Stimulated activated CD8-positive, alpha-beta memory T cell treated with anti-CD3 and anti-CD28 coated beads, Interleukin-7, amount 100 ng/mL, for 24 hours (primary cell): ENCODE measurements around the gene RBM44.
"Not testable (repeated sequence)": the region's sequence is repeated elsewhere in the genome, so short reads cannot be mapped to it uniquely, and the experiment has no call there.

Experiments used
- DNase-seq: peaks from one replicate; pipeline ENCODE4 v3.0.0-alpha.2; 2020; ENCODE audit warnings: low read depth

RBM44 gene

DNA sequence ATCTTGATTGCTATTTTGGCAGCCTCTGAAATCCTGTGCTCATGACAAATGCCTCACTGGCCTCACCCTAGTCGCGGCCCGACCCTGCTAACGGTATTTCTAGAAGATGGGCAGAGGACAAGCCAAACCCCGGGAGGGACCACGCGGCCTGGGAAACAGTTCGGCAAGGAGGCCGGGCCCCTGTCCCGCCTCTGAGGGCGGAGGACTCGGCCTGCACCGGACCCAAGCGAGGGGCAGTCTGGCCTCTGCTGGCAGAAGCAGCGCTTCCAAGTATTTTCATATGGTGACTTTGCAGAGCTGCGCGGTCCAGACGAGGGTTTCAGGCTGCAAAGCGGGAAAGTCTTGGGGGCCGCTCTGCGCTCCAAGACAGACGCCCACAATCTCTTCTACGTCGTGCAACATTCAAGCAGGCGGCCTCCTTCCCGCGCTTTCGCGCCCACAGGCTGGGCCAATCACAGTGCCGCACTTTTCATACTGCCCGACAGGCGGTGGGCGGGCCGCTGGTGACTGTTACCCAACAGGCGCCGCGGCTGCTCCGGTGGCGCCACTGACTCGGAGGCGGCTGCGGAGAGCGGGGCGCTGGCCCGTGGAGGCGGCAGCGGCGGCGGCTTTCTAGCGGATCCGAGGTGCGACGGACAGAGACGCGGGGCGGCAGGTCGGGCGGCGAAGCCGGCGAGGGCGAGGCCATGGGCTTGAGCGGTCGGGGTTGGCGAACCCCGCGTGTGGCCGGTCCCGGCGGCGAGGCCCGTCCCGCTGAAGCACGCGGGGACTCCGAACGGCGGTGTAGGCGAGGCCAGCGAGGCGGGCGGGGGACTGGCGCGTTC is at the start of gene RBM44:
Gene RBM44 (plus strand): TSS at position 544 of the 824 bp plus-strand sequence. CDS start 14,831 bp downstream, outside the sequence.
- DNase-seq, result no peak

GRCh38 chr2:237749002-237749401 is 49.6 kb upstream of the RBM44 start:
- no peak for DNase-seq

DNA sequence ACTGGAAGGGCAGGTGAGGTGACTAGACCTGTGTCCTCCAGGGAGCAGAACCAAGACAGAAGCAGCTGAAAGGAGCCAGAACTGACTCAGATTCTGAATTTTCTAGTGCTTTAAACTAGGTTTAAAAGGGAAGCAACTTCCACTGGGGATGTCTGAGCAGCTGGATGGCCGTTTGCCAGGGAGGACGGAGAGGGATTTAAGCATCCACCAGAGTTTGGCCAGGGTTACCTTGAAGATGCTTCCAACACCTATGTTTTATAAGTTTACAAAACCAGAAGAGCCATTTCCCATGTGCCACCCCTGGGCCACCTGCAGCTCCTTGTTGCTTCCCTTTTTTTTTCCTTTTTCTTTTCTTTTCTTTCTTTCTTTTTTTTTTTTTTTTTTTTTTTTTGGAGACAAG is 48.6 kb upstream of the RBM44 start:
- no peak for DNase-seq

GRCh38 chr2:237750441-237750840 is 48.1 kb upstream of the RBM44 start:
- not testable (repeated sequence) for DNase-seq

DNA sequence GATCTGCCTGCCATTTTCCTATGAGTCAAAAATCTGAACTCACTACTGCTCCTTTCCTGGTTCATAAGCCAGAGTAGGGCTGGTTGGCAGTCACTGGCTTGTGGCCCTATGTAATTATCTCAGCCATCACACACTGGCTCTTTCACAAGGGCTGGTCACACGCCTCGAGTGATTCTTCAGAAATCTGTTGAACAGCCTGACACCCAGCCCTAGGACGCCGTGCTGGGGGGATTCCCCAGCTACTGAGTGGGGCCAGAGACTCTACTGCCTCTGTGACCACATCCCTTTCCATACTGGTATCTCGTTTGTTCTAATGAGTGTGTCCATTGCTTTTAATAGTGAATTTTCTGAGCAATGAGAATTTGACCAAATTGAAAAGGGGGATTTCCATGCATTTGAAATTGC is 45.8 kb upstream of the RBM44 start:
- no peak for DNase-seq

GRCh38 chr2:237754182-237754581 is 44.4 kb upstream of the RBM44 start:
- DNase-seq, result no peak

DNA sequence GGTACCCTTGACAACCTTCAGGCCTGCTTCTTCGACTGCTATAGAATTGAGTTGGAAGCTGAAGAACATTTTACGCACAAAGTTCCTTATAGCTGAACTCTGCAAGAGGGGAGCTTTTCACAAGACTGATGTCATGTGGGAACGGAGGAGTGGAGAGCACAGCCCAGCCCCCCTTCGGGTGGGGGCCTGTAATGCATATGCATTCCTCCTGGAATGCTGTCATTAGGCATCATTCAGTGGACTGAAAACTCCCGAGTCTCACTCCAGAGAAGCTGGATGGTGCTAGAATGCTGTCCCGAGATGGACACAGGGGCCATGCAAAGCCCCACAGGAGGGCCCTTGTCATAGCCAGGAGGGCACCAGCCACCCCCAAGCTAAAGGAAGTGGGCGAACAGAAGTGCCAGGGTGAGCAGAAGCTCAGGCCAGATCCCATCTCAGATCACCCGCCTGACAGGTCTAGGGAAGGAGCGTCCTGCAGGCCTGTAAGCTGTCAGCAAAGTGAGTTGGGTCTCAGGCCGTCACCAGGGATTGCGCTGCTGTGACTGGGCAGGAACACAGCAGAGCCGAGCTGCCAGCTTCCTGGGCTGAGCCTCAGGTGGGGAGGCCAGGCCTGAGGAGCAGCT is 43.8 kb upstream of the RBM44 start:
- DNase-seq, result no peak

DNA sequence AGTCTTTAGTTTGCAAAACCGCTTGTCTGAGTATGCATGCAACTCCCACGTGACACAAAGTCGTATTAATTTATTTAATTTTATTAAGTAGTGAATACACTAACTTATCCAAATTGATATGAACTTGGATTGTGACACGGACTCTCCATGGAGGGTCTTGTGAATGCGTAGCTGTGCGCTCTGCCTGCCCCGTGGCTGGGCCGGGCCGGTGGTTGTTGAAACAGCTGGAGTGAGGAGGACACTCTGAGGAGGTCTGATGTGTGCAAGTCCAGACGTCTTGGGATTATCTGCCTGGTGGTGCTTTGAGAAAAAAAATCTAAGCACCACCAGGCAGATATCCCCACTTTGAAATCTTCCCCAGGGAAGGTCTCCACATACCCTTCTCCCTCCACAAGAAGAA is 41.0 kb upstream of the RBM44 start:
- DNase-seq, result no peak

DNA sequence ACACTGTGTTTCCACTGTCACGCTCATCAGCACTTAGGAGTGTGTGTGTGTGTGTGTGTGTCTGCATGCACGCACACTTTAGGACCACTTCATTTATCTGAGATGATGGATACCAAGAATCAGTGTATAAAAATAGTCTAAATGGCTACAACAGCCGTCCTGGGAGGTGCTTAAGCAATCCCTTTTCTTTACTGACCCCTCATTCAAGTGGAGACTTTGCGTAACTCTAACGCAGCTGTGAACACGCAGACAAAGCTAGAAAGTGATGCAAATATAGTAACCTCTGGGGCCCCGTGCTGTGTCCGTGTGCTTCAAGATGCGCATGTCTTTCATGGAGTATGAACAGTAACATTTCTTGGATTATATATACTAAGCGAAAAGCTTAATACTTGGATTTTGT is 40.4 kb upstream of the RBM44 start:
- no peak for DNase-seq

GRCh38 chr2:237759176-237759575 is 39.4 kb upstream of the RBM44 start:
- DNase-seq, result no peak

DNA sequence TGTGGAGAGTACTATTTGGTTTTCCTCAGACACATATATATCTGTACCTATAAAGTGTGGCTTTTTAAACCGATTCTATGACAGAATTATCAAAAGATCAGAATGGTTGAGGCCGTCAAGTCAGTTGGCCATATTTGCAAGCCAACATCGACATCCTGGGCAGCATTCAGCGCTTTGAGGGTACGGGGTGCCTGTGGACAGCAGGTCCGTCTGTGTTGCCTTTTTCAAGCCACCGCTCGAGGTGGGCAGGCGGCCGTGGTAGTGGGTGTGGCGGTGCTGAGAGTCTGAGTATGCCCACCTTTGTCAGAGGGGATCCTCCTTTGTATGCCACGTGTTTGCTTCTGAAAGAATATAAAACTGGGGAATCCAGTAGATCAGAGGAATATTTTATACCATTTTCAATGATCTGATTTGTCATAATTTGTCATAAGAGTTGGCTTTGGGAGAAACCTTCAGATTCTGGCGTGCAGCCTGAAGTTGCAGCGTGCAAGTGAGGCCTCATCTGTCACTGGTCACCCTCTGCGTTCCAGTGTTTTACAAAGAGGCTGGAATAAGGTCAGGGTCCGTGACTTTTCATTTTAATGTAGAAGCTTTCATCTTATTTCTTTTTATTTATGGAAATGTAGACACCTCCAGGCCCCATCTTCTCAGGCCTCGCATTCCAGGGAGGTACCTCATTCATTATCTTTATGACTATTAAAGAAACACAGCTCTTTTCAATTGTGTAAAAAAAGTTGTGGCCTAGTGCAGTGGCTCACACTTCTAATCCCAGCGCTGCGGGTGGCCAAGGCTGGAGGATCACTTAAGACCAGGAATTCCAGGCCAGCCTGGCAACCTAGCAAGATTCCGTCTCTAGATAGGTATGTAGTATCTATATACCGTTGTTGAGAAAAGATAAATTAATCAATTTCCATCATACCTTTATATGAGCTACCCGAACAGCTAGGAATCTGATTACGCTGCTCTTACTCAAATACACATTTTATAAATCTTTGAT is 37.8 kb upstream of the RBM44 start:
- no peak for DNase-seq

DNA sequence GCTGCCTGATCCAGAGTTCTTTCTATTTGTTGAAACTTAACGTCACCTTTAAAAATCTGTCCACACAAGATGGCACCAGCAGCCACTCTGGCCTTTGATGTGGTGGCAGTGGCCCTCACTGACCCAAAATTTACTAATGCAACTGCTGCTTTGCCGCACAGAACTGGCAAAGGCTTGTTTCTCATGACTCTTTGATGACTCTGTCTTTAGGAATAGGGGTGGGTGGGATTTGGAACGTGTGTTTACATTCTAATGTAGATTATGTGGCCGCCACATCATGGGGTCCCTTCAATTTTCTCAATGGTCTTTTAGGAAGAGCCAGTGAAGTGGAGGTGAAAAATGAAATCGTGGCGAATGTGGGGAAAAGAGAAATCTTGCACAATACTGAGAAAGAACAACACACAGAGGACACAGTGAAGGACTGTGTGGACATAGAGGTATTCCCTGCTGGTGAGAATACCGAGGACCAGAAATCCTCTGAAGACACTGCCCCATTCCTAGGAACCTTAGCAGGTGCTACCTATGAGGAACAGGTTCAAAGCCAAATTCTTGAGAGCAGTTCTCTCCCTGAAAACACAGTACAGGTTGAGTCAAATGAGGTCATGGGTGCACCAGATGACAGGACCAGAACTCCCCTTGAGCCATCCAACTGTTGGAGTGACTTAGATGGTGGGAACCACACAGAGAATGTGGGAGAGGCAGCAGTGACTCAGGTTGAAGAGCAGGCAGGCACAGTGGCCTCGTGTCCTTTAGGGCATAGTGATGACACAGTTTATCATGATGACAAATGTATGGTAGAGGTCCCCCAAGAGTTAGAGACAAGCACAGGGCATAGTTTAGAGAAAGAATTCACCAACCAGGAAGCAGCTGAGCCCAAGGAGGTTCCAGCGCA is 36.0 kb upstream of the RBM44 start:
- DNase-seq, result not testable (repeated sequence)

DNA sequence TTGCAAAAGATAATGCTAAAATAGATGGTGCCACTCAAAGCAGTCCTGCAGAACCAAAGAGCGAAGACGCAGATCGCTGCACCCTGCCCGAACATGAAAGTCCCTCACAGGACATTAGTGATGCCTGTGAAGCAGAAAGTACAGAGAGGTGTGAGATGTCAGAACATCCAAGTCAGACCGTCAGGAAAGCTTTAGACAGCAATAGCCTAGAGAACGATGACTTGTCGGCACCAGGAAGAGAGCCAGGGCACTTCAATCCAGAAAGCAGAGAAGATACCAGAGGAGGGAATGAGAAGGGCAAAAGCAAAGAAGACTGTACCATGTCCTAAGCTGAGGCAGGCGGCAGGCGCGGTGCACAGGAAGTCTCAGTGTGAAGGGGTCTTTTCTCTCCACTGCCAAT is 34.8 kb upstream of the RBM44 start:
- DNase-seq, result no peak

- not testable (repeated sequence) for DNase-seq
Observed at GRCh38 chr2:237765122-237765521, 33.5 kb upstream of the RBM44 start.

GRCh38 chr2:237765875-237766274 is 32.7 kb upstream of the RBM44 start:
- no peak for DNase-seq

GRCh38 chr2:237766340-237766739 is 32.2 kb upstream of the RBM44 start:
- DNase-seq, result no peak

DNA sequence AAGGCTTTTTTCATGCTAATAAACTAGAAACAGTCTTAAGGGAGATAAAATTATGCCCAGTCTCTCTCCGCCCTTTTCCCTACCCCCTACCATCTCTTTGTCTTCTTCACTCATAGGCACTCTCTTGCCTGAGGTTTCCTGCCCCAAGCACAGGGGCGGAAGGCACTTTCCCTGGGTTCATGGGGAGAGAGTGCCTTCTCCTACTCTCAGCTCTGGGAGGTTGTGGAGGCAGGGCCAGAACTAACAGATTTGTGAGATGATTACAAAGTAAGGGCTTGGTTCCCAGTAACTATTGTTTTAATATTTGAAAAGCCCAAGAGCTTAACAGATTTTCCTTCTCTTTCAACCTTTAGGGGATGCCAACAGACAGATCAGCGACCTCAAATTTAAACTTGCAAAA is 26.1 kb upstream of the RBM44 start:
- DNase-seq, result no peak

DNA sequence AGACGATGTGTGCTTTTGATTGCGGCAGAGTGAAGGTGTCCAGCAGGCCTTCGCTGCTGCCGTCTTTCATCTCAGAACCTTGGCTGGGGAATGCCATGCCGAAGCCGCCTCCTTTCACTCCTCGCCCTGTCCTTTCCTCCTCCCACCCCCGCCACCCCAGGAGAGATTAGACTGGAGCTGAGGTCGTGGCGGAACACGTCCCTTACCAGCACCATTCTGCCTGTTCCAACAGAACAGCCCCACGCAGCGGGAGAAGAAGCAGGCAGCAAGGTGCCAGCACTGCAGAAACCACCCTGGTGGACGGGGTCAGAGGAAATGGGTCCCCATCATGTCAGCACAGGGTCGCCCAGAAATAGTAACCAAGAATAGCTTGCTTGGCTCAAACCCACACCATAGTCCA is 24.8 kb upstream of the RBM44 start:
- DNase-seq, result no peak

DNA sequence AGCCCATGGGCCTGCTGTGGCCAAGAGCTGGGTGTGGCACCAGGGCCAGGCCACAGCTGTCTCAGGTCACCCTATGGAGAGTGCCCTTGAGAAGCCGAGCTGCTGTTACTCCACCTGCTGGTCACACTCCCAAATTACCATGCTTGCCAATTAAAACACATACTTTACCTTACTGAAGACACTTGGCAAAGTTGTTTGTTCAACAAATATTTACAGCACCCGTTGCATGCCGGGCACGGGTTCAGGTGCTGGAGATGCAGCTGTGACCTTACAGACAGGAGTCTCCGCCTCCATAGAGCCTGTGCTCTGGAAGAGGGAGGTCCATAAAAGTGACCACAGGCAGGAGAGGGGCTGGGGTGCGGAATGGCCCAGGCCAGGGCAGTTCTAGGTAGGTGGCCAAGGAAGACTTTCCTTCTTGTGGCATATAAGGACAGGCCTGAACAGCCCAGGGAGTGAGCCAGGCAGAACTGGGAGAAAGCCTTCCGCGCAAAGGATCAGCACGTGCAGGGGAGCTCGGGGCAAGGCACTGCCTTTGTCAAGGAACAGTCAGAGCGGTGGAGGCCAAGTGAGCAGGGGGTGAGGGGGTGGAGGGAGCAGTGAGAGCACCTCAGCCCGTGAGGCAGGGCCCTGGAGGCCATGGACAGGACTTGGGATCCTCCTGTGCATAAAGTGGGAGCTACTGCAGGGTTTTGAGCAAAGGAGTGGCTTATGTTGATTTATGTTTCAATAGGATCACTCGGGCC is 23.6 kb upstream of the RBM44 start:
- no peak for DNase-seq

DNA sequence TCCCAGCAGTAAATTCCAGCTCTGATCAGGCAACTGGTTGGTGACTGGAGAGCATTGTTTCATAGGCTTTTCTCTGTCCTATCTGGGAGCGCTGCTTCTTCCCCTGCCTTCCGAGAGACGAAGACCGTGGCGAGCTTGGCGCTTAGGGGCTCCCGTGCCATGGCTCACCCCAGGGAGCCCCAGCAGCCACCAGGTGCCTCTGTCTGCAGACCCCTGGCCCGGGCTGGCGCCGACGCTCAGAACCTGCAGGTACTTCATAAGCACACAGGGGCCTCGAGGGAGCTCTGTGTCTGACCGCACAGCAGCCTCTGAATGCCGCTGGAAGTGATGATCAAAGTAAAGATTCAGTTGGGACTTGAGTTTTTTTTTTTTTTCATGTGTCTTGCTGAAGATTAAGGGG is 19.1 kb upstream of the RBM44 start:
- DNase-seq, result no peak

DNA sequence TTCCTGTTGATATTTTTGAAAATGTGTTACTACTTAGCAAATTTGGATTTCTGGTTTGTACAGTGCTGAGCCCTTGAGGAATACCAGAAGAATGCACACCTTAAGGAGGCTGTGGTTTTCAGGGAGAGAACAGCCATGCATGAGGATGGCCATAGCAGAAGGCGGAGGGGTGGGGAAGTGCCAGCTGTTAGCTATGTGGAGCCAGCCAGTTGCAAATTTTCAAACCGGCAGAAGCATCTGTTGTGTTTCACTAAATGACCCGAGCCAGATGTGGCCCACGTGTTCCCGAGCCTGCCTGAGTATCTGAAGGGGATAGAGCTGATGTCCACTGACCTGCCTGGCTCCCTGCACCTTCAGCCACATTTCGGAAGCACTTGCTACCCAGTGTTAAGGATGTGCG is 16.4 kb upstream of the RBM44 start:
- no peak for DNase-seq
